GM23248 (cell line): ENCODE data around the gene PHF24. TPM values are rescaled to one million over a fixed set of nuclear protein-coding genes. Genes with fewer than 3 reads are reported as not detected.
"Not testable (repeated sequence)": the region's sequence is repeated elsewhere in the genome, so short reads cannot be mapped to it uniquely, and the experiment has no call there.

Experiments used
- DNase-seq: peaks from one replicate; pipeline ENCODE4 v3.0.0-alpha.2; 2015
- H2AFZ ChIP-seq: fragments of 200-600 bp; sonication (generic); 2 replicates; pipeline ENCODE4 v1.6.1; 2016; ENCODE audit warnings: antibody characterized with exemption
- H3F3A ChIP-seq: fragments of 200-600 bp; sonication (generic); 2 replicates; pipeline ENCODE4 v1.6.1; 2016; ENCODE audit warnings: mild to moderate bottlenecking, antibody characterized with exemption, mixed run types; ENCODE audit not compliant: insufficient read depth
- H3K27ac ChIP-seq: fragments of 200-600 bp; sonication (generic); 2 replicates; pipeline ENCODE4 v1.5.1; 2016; ENCODE audit warnings: mild to moderate bottlenecking
- H3K27me3 ChIP-seq: fragments of 200-600 bp; sonication (generic); replicated peaks from 2 replicates; pipeline ENCODE4 v1.6.1; 2016; ENCODE audit warnings: mild to moderate bottlenecking; ENCODE audit not compliant: insufficient read depth
- H3K36me3 ChIP-seq: fragments of 200-600 bp; sonication (generic); 2 replicates; pipeline ENCODE4 v1.6.1; 2016; ENCODE audit warnings: low read depth, mild to moderate bottlenecking
- H3K4me1 ChIP-seq: fragments of 200-600 bp; sonication (generic); 2 replicates; pipeline ENCODE4 v1.6.1; 2016; ENCODE audit warnings: mild to moderate bottlenecking; ENCODE audit not compliant: insufficient read depth
- H3K4me2 ChIP-seq: fragments of 200-600 bp; sonication (generic); one replicate; pipeline ENCODE4 v1.6.1; 2016; ENCODE audit warnings: mild to moderate bottlenecking; ENCODE audit not compliant: unreplicated experiment
- H3K4me3 ChIP-seq: fragments of 200-600 bp; sonication (generic); 2 replicates; pipeline ENCODE4 v1.5.1; 2016; ENCODE audit warnings: mild to moderate bottlenecking
- H3K79me2 ChIP-seq: fragments of 200-600 bp; sonication (generic); 2 replicates; pipeline ENCODE4 v1.6.1; 2016; ENCODE audit warnings: mild to moderate bottlenecking; ENCODE audit not compliant: insufficient read depth
- H3K9ac ChIP-seq: fragments of 200-600 bp; sonication (generic); 2 replicates; pipeline ENCODE4 v1.6.1; 2016; ENCODE audit warnings: mild to moderate bottlenecking
- H3K9me2 ChIP-seq: fragments of 200-600 bp; sonication (generic); 2 replicates; pipeline ENCODE4 v1.6.1; 2016; ENCODE audit warnings: mixed run types, mild to moderate bottlenecking, moderate library complexity; ENCODE audit not compliant: insufficient read depth
- H3K9me3 ChIP-seq: fragments of 200-600 bp; sonication (generic); one replicate; pipeline ENCODE4 v1.6.1; 2017; ENCODE audit warnings: low read depth
- H4K20me1 ChIP-seq: fragments of 200-600 bp; sonication (generic); 2 replicates; pipeline ENCODE4 v1.6.0; 2016; ENCODE audit not compliant: insufficient read depth
- EZH2 ChIP-seq: fragments of 200-600 bp; sonication (generic); IDR thresholded peaks from 2 replicates; pipeline ENCODE4 v1.6.1; 2018; ENCODE audit warnings: antibody characterized with exemption, mild to moderate bottlenecking; ENCODE audit not compliant: insufficient read depth, poor library complexity, severe bottlenecking
- EZH2phosphoT487 ChIP-seq: fragments of 200-600 bp; sonication (generic); IDR thresholded peaks from 2 replicates; pipeline ENCODE4 v1.6.1; 2018; ENCODE audit warnings: antibody characterized with exemption, moderate library complexity, mild to moderate bottlenecking, low read depth; ENCODE audit not compliant: insufficient read depth
- WGBS, 2 experiments: methylation state at CpG; one replicate each; pipeline ENCODE4 v1.1.6; 2015 to 2017; ENCODE audit warnings: low lambda C conversion rate in 2 of 2, low coverage in 1 of 2; ENCODE audit errors: missing lambda C conversion rate in 2 of 2; 5-methylcytosine and 5-hydroxymethylcytosine counted together
- in situ Hi-C: fragments of 300-500 bp; cut with MboI; formaldehyde crosslinking; loops from 2 replicates; pipeline ENCODE4 v1.15.0; 2020
- polyA plus RNA-seq: library from polyadenylated mRNA; unstranded; fragments of >200 nt; fragmentation: Nextera tagmentation; extraction: Ambion mirVana; gene quantifications from 2 replicates; pipeline ENCODE4 v1.2.1, GENCODE V29; 2016
- total RNA-seq: library from RNA; depleted of rRNA; stranded (reverse); fragments of >200 nt; shearing (Covaris generic); gene quantifications from 2 replicates; pipeline ENCODE4 v1.2.3, GENCODE V29; 2014

PHF24 gene
- total and polyA plus RNA-seq, 2 experiments from 2014 or later = not detected

GRCh38 chr9:34948451-34948850 is 9.6 kb upstream of the PHF24 start:
- peaks cover 68% of the 10 kb centered on the region for H3K27me3 ChIP-seq
- no peaks in the 10 kb centered on the region for H3K36me3 ChIP-seq
- TF ChIP-seq EZH2phosphoT487 (no peak), EZH2 (no peak)
- H2AFZ ChIP-seq = no peak overlapping the region
- WGBS, 2 experiments = 65 to 67% methylated on average over 2 of the region's 2 CpGs
- in situ Hi-C loops = no loop called here
- no peak overlapping the region for H3K27ac ChIP-seq
- H3K4me3 ChIP-seq = no peak overlapping the region
- no peaks in the 10 kb centered on the region for H3K9me2 ChIP-seq
- no peaks in the 10 kb centered on the region for H4K20me1 ChIP-seq
- no peak for DNase-seq
- H3K9ac ChIP-seq = no peak overlapping the region
- H3F3A ChIP-seq = no peaks in the 10 kb centered on the region
- H3K4me1 ChIP-seq = no peaks in the 10 kb centered on the region
- H3K9me3 ChIP-seq = no peaks in the 10 kb centered on the region
- H3K4me2 ChIP-seq = no peak overlapping the region
- H3K79me2 ChIP-seq = no peaks in the 10 kb centered on the region

- H3K9me3 ChIP-seq = no peaks in the 10 kb centered on the region
- H3K4me3 ChIP-seq = no peak overlapping the region
- H3K79me2 ChIP-seq = no peaks in the 10 kb centered on the region
- H3K9me2 ChIP-seq = no peaks in the 10 kb centered on the region
- H3F3A ChIP-seq = no peaks in the 10 kb centered on the region
- H4K20me1 ChIP-seq = no peaks in the 10 kb centered on the region
- H3K9ac ChIP-seq = no peak overlapping the region
- no peak overlapping the region for H2AFZ ChIP-seq
- TF ChIP-seq EZH2phosphoT487 (no peak), EZH2 (no peak)
- H3K27ac ChIP-seq = no peak overlapping the region
- no peak overlapping the region for H3K4me2 ChIP-seq
- H3K4me1 ChIP-seq = no peaks in the 10 kb centered on the region
- no peaks in the 10 kb centered on the region for H3K36me3 ChIP-seq
- 88 to 90% methylated on average over 2 of the region's 2 CpGs for WGBS, 2 experiments
- no peak for DNase-seq
- H3K27me3 ChIP-seq = peaks cover 81% of the 10 kb centered on the region
- in situ Hi-C loops = no loop called here
Measured at GRCh38 chr9:34954225-34954624, 3.9 kb upstream of the PHF24 start.

- DNase-seq, H3K9me3 ChIP-seq, H3K9me2 ChIP-seq, H3K9ac ChIP-seq, in situ Hi-C loops, H3K4me1 ChIP-seq, H3K4me2 ChIP-seq, H3F3A ChIP-seq, H2AFZ ChIP-seq, H3K79me2 ChIP-seq, H3K27ac ChIP-seq, H3K36me3 ChIP-seq, H3K4me3 ChIP-seq, H4K20me1 ChIP-seq: not testable (repeated sequence)
- peaks cover 87% of the 10 kb centered on the region for H3K27me3 ChIP-seq
- 88 to 91% methylated on average over 7 of the region's 7 CpGs for WGBS, 2 experiments
Measured at GRCh38 chr9:34956066-34956465, 2.0 kb upstream of the PHF24 start.

GRCh38 chr9:34956648-34957047 is 1.4 kb upstream of the PHF24 start:
- no peak for DNase-seq
- H3K9me2 ChIP-seq = no peaks in the 10 kb centered on the region
- H3K4me3 ChIP-seq = no peak overlapping the region
- peaks cover 86% of the 10 kb centered on the region for H3K27me3 ChIP-seq
- peaks cover 4% of the 10 kb centered on the region; the same call in 1 of the 2 replicates for H3K4me1 ChIP-seq
- H3K9me3 ChIP-seq = no peaks in the 10 kb centered on the region
- no peaks in the 10 kb centered on the region for H4K20me1 ChIP-seq
- H3K27ac ChIP-seq = no peak overlapping the region
- H3K4me2 ChIP-seq = no peak overlapping the region
- WGBS, 2 experiments = 81 to 84% methylated on average over 4 of the region's 4 CpGs
- no peak overlapping the region for H2AFZ ChIP-seq
- in situ Hi-C loops = no loop called here
- H3K79me2 ChIP-seq = no peaks in the 10 kb centered on the region
- H3K36me3 ChIP-seq = no peaks in the 10 kb centered on the region
- peaks cover 6% of the 10 kb centered on the region; the same call in 1 of the 2 replicates for H3F3A ChIP-seq
- H3K9ac ChIP-seq = no peak overlapping the region
- TF ChIP-seq EZH2phosphoT487 (no peak), EZH2 (no peak)

- TF ChIP-seq EZH2phosphoT487 = no peak
- peak; percentile 57 for TF ChIP-seq EZH2
- WGBS, 2 experiments = 11 to 13% methylated on average over 10 to 18 of the region's 21 CpGs
- no peak for DNase-seq
- no peak overlapping the region for H2AFZ ChIP-seq
- H3K27me3 ChIP-seq = peaks cover 73% of the 10 kb centered on the region
- peaks cover 6% of the 10 kb centered on the region; the same call in 1 of the 2 replicates for H3F3A ChIP-seq
- no peak overlapping the region for H3K9ac ChIP-seq
- no peaks in the 10 kb centered on the region for H3K9me3 ChIP-seq
- peak overlapping the region; percentile 42 for H3K4me2 ChIP-seq
- H4K20me1 ChIP-seq = no peaks in the 10 kb centered on the region
- H3K9me2 ChIP-seq = no peaks in the 10 kb centered on the region
- no peaks in the 10 kb centered on the region for H3K36me3 ChIP-seq
- H3K27ac ChIP-seq = no peak overlapping the region
- H3K4me3 ChIP-seq = peak overlapping the region; percentile 59; the same call in 1 of the 2 replicates
- peaks cover 9% of the 10 kb centered on the region; the same call in 1 of the 2 replicates for H3K4me1 ChIP-seq
- no peaks in the 10 kb centered on the region for H3K79me2 ChIP-seq
- in situ Hi-C loops = no loop called here
Measured at GRCh38 chr9:34958411-34958982, 412 bp downstream of the PHF24 start.
